ENCODE data around the gene SVOP. TPM values are rescaled to one million over a fixed set of nuclear protein-coding genes. Genes with fewer than 3 reads are reported as not detected.

Gene SVOP
- total and polyA plus RNA-seq, 4 donors: 0.10 TPM; not detected in 3

GRCh38 chr12:108962256-108962655 is 58.6 kb downstream of the SVOP start:
- Histone ChIP-seq H3K4me1 (ENCODE audit: control insufficient read depth in 4 of 4, insufficient read depth in 4 of 4, low read length in 3 of 4) (no peaks in the 10 kb centered on the region), H3K9me3 (ENCODE audit: control insufficient read depth in 4 of 4, low read length in 3 of 4) (no peaks in the 10 kb centered on the region), H3K36me3 (ENCODE audit: control insufficient read depth in 4 of 4, insufficient read depth in 3 of 4, low read depth in 1 of 4, low read length in 3 of 4) (no peaks in the 10 kb centered on the region), H3K4me3 (ENCODE audit: low read depth in 1 of 3, low read length in 3 of 3) (no peak overlapping the region), H3K27ac (ENCODE audit: low read depth in 1 of 2, low read length in 2 of 2) (no peak overlapping the region), H3K9ac (ENCODE audit: low read depth in 1 of 2, low read length in 2 of 2) (no peak overlapping the region), H3K27me3 (ENCODE audit: control insufficient read depth in 4 of 4, insufficient read depth in 4 of 4, low read length in 3 of 4) (no peaks in the 10 kb centered on the region)
- WGBS: 84% methylated on average over 4 of the region's 4 CpGs
- TF ChIP-seq NR2F2 (IDR thresholded peaks at IDR 0.05) (no peak), REST (IDR thresholded peaks at IDR 0.05) (no peak), JUND (IDR thresholded peaks at IDR 0.05) (no peak), RAD21 (IDR thresholded peaks at IDR 0.05) (no peak), TAF1 (conservative IDR thresholded peaks at IDR 0.05) (no peak), FOXA2 (IDR thresholded peaks at IDR 0.05) (no peak), ZBTB33 (IDR thresholded peaks at IDR 0.05) (no peak), SP1 (IDR thresholded peaks at IDR 0.05) (no peak), CTCF (IDR thresholded peaks at IDR 0.05; ENCODE audit: low read depth, low read length, missing input control) (no peak), RXRA (IDR thresholded peaks at IDR 0.05) (no peak), YY1 (IDR thresholded peaks at IDR 0.05) (no peak), GABPA (IDR thresholded peaks at IDR 0.05 in 1 of 2, conservative IDR thresholded peaks at IDR 0.05 in 1 of 2) (no peak), HNF4A (conservative IDR thresholded peaks at IDR 0.05) (no peak), MAX (IDR thresholded peaks at IDR 0.05) (no peak)
- no peak for DNase-seq (ENCODE audit: low spot score)

- no peak for DNase-seq (ENCODE audit: low spot score)
- H3K4me3 ChIP-seq (ENCODE audit: low read depth in 1 of 3, low read length in 3 of 3): no peak overlapping the region
- no peak overlapping the region for H3K27ac ChIP-seq (ENCODE audit: low read depth in 1 of 2, low read length in 2 of 2)
- no peaks in the 10 kb centered on the region for H3K4me1 ChIP-seq (ENCODE audit: control insufficient read depth in 4 of 4, insufficient read depth in 4 of 4, low read length in 3 of 4)
- TF ChIP-seq TAF1 (conservative IDR thresholded peaks at IDR 0.05): no peak
- TF ChIP-seq HNF4G (IDR thresholded peaks at IDR 0.05): no peak
- no peak for TF ChIP-seq MAX (IDR thresholded peaks at IDR 0.05)
- no peak for TF ChIP-seq ZBTB33 (IDR thresholded peaks at IDR 0.05)
- no peak for TF ChIP-seq HNF4A (conservative IDR thresholded peaks at IDR 0.05)
- no peak for TF ChIP-seq JUND (IDR thresholded peaks at IDR 0.05)
- TF ChIP-seq ATF3 (IDR thresholded peaks at IDR 0.05): no peak
- TF ChIP-seq FOXA1 (IDR thresholded peaks at IDR 0.05): no peak
- no peak for TF ChIP-seq RAD21 (IDR thresholded peaks at IDR 0.05)
- no peak for TF ChIP-seq FOXA2 (IDR thresholded peaks at IDR 0.05)
- no peak for TF ChIP-seq SP1 (IDR thresholded peaks at IDR 0.05)
- TF ChIP-seq RXRA (IDR thresholded peaks at IDR 0.05): no peak
- no peak for TF ChIP-seq YY1 (IDR thresholded peaks at IDR 0.05)
- no peak for TF ChIP-seq EGR1 (IDR thresholded peaks at IDR 0.05; ENCODE audit: low read depth in 2 of 2)
- no peaks in the 10 kb centered on the region for H3K27me3 ChIP-seq (ENCODE audit: control insufficient read depth in 4 of 4, insufficient read depth in 4 of 4, low read length in 3 of 4)
- H3K9me3 ChIP-seq (ENCODE audit: control insufficient read depth in 4 of 4, low read length in 3 of 4): no peaks in the 10 kb centered on the region
- no peak overlapping the region for H3K9ac ChIP-seq (ENCODE audit: low read depth in 1 of 2, low read length in 2 of 2)
- WGBS: 79% methylated on average over 11 of the region's 11 CpGs
- no peaks in the 10 kb centered on the region for H3K36me3 ChIP-seq (ENCODE audit: control insufficient read depth in 4 of 4, insufficient read depth in 3 of 4, low read depth in 1 of 4, low read length in 3 of 4)
Observed at GRCh38 chr12:108959748-108960655, 60.9 kb downstream of the SVOP start.
